GM23338 (cell line): ENCODE measurements around the gene ZBTB20.

ENCODE experiments used
- CREB1 ChIP-seq: fragments of 250-450 bp; sonication (Bioruptor Pico); IDR thresholded peaks from 2 replicates; pipeline ENCODE4 v1.5.0; 2020; ENCODE audit warnings: low read depth, mild to moderate bottlenecking, moderate library complexity
- EZH2 ChIP-seq: fragments of 200-600 bp; sonication (generic); IDR thresholded peaks from one replicate; pipeline ENCODE4 v1.8.0; 2017; ENCODE audit warnings: antibody characterized with exemption, mild to moderate bottlenecking, low read depth; ENCODE audit not compliant: unreplicated experiment
- EZH2phosphoT487 ChIP-seq: fragments of 200-600 bp; sonication (generic); IDR thresholded peaks from one replicate; pipeline ENCODE4 v1.8.1; 2018; ENCODE audit warnings: antibody characterized with exemption; ENCODE audit not compliant: unreplicated experiment
- JUNB ChIP-seq: IDR thresholded peaks from one replicate; pipeline ENCODE4 v1.6.1; 2016; ENCODE audit warnings: antibody characterized with exemption; ENCODE audit not compliant: unreplicated experiment
- POLR2AphosphoS5 ChIP-seq: IDR thresholded peaks from 2 replicates; pipeline ENCODE4 v1.6.1; 2016; ENCODE audit warnings: antibody characterized with exemption, low read depth
- STAT1 ChIP-seq: IDR thresholded peaks from one replicate; pipeline ENCODE4 v1.6.1; 2016; ENCODE audit warnings: antibody characterized with exemption; ENCODE audit not compliant: unreplicated experiment
- ZNF114 ChIP-seq: fragments of 250-450 bp; sonication (Bioruptor Pico); IDR thresholded peaks from 2 replicates; pipeline ENCODE4 v1.5.0; 2020; ENCODE audit warnings: mild to moderate bottlenecking, moderate library complexity
- TF ChIP-seq, protein P1 (sequence below), 2 experiments: fragments of 200-600 bp in 1 of 2; sonication (generic) in 1 of 2; conservative IDR thresholded peaks; 2 replicates each; pipeline versions ENCODE4 v1.5.1 to v1.6.1; 2016 to 2017; ENCODE audit warnings: antibody characterized with exemption in 2 of 2, low read depth in 2 of 2, mild to moderate bottlenecking in 2 of 2, moderate library complexity in 1 of 2
- TF ChIP-seq, protein P2 (sequence below): IDR thresholded peaks from one replicate; pipeline ENCODE4 v1.6.1; 2018; ENCODE audit warnings: antibody characterized with exemption; ENCODE audit not compliant: unreplicated experiment
- TF ChIP-seq, protein P3 (sequence below): fragments of 250-450 bp; sonication (Bioruptor Pico); IDR thresholded peaks from 2 replicates; pipeline ENCODE4 v1.5.0; 2020; ENCODE audit warnings: mild to moderate bottlenecking, moderate library complexity

DNA sequence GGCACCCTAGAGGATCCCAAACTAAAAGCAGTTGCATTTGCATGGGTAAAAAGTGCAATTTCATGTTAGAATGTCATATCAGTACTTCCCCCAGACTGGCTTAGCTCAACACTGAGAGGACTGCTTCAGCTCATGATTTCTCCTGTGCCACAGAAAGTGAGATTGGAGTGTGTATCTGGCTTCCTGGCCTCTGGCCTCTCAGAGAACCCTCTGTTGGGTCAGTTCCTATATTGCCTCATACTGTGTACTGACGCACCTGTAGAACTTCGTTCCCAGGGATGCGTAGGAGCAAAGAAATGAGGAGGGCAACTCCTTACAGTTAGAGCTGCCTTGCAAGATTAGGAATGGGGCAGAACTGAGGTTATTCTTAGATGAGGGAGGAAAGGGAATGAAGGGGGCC, 512.5 kb downstream of the ZBTB20 start:
- TF ChIP-seq, protein P1, sequence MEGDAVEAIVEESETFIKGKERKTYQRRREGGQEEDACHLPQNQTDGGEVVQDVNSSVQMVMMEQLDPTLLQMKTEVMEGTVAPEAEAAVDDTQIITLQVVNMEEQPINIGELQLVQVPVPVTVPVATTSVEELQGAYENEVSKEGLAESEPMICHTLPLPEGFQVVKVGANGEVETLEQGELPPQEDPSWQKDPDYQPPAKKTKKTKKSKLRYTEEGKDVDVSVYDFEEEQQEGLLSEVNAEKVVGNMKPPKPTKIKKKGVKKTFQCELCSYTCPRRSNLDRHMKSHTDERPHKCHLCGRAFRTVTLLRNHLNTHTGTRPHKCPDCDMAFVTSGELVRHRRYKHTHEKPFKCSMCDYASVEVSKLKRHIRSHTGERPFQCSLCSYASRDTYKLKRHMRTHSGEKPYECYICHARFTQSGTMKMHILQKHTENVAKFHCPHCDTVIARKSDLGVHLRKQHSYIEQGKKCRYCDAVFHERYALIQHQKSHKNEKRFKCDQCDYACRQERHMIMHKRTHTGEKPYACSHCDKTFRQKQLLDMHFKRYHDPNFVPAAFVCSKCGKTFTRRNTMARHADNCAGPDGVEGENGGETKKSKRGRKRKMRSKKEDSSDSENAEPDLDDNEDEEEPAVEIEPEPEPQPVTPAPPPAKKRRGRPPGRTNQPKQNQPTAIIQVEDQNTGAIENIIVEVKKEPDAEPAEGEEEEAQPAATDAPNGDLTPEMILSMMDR (conservative IDR thresholded peaks at IDR 0.05; ENCODE audit: low read depth in 2 of 2) = no peak
- TF ChIP-seq JUNB (no peak), EZH2 (no peak), CREB1 (no peak), EZH2phosphoT487 (no peak), POLR2AphosphoS5 (no peak), ZNF114 (CRISPR knock-in tag) (no peak), STAT1 (no peak)
- TF ChIP-seq, protein P2, sequence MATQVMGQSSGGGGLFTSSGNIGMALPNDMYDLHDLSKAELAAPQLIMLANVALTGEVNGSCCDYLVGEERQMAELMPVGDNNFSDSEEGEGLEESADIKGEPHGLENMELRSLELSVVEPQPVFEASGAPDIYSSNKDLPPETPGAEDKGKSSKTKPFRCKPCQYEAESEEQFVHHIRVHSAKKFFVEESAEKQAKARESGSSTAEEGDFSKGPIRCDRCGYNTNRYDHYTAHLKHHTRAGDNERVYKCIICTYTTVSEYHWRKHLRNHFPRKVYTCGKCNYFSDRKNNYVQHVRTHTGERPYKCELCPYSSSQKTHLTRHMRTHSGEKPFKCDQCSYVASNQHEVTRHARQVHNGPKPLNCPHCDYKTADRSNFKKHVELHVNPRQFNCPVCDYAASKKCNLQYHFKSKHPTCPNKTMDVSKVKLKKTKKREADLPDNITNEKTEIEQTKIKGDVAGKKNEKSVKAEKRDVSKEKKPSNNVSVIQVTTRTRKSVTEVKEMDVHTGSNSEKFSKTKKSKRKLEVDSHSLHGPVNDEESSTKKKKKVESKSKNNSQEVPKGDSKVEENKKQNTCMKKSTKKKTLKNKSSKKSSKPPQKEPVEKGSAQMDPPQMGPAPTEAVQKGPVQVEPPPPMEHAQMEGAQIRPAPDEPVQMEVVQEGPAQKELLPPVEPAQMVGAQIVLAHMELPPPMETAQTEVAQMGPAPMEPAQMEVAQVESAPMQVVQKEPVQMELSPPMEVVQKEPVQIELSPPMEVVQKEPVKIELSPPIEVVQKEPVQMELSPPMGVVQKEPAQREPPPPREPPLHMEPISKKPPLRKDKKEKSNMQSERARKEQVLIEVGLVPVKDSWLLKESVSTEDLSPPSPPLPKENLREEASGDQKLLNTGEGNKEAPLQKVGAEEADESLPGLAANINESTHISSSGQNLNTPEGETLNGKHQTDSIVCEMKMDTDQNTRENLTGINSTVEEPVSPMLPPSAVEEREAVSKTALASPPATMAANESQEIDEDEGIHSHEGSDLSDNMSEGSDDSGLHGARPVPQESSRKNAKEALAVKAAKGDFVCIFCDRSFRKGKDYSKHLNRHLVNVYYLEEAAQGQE = no peak
- TF ChIP-seq, protein P3, sequence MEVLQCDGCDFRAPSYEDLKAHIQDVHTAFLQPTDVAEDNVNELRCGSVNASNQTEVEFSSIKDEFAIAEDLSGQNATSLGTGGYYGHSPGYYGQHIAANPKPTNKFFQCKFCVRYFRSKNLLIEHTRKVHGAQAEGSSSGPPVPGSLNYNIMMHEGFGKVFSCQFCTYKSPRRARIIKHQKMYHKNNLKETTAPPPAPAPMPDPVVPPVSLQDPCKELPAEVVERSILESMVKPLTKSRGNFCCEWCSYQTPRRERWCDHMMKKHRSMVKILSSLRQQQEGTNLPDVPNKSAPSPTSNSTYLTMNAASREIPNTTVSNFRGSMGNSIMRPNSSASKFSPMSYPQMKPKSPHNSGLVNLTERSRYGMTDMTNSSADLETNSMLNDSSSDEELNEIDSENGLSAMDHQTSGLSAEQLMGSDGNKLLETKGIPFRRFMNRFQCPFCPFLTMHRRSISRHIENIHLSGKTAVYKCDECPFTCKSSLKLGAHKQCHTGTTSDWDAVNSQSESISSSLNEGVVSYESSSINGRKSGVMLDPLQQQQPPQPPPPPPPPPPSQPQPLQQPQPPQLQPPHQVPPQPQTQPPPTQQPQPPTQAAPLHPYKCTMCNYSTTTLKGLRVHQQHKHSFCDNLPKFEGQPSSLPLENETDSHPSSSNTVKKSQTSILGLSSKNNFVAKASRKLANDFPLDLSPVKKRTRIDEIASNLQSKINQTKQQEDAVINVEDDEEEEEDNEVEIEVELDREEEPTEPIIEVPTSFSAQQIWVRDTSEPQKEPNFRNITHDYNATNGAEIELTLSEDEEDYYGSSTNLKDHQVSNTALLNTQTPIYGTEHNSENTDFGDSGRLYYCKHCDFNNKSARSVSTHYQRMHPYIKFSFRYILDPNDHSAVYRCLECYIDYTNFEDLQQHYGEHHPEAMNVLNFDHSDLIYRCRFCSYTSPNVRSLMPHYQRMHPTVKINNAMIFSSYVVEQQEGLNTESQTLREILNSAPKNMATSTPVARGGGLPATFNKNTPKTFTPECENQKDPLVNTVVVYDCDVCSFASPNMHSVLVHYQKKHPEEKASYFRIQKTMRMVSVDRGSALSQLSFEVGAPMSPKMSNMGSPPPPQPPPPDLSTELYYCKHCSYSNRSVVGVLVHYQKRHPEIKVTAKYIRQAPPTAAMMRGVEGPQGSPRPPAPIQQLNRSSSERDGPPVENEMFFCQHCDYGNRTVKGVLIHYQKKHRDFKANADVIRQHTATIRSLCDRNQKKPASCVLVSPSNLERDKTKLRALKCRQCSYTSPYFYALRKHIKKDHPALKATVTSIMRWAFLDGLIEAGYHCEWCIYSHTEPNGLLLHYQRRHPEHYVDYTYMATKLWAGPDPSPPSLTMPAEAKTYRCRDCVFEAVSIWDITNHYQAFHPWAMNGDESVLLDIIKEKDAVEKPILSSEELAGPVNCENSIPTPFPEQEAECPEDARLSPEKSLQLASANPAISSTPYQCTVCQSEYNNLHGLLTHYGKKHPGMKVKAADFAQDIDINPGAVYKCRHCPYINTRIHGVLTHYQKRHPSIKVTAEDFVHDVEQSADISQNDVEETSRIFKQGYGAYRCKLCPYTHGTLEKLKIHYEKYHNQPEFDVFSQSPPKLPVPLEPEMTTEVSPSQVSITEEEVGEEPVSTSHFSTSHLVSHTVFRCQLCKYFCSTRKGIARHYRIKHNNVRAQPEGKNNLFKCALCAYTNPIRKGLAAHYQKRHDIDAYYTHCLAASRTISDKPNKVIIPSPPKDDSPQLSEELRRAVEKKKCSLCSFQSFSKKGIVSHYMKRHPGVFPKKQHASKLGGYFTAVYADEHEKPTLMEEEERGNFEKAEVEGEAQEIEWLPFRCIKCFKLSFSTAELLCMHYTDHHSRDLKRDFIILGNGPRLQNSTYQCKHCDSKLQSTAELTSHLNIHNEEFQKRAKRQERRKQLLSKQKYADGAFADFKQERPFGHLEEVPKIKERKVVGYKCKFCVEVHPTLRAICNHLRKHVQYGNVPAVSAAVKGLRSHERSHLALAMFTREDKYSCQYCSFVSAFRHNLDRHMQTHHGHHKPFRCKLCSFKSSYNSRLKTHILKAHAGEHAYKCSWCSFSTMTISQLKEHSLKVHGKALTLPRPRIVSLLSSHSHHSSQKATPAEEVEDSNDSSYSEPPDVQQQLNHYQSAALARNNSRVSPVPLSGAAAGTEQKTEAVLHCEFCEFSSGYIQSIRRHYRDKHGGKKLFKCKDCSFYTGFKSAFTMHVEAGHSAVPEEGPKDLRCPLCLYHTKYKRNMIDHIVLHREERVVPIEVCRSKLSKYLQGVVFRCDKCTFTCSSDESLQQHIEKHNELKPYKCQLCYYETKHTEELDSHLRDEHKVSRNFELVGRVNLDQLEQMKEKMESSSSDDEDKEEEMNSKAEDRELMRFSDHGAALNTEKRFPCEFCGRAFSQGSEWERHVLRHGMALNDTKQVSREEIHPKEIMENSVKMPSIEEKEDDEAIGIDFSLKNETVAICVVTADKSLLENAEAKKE (CRISPR knock-in tag) = no peak
